ENCODE data around the gene NGB.

DNA sequence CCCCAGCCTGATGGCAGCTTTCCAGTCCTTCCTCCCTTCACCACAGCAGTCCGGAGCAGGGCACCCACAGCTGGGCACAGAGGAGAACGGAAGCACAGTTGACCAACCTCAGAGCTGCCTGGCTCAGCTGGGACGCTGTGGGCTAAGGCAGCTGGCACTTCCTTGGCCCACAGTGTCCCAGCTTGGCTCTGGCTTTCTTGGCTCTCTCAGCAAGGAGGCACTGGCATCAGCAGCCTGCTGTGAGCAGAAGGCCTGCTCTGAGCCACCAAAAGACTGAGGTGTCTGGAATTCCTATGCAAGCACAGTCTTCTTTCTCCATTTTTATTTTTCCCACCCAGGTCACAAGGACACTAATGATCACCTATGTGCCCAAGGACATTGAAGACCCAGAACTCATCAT lies 32.6 kb downstream of the NGB start:
- TF ChIP-seq EZH2 (IDR thresholded peaks at IDR 0.05; ENCODE audit: low read length, unreplicated experiment) (no peak), CTCF (conservative IDR thresholded peaks at IDR 0.05; ENCODE audit: low read depth, low read length) (no peak)
